Kidney (tissue), 14 donors: ENCODE results near the gene KLF6. TPM values are rescaled to one million over a fixed set of nuclear protein-coding genes. Genes with fewer than 3 reads are reported as not detected.

Experiments used
- DNase-seq, 5 donors: peaks; one replicate each; pipeline ENCODE4 v3.0.0-alpha.2; 2013 to 2020
- FAIRE-seq: peaks from 2 replicates; lab custom pipeline; 2012; peaks lifted over from hg19 to GRCh38; lab: Jason Lieb, UNC
- H3K27ac ChIP-seq, 2 donors: one replicate each; pipeline ENCODE4 v1.7.0; 2013; ENCODE audit warnings: low read depth in 2 of 2, low read length in 2 of 2, inconsistent platforms in 1 of 2
- H3K27me3 ChIP-seq: one replicate; pipeline ENCODE4 v1.7.1; 2013; ENCODE audit warnings: low read length, inconsistent platforms; ENCODE audit not compliant: control insufficient read depth, insufficient read depth
- H3K36me3 ChIP-seq, 3 donors: one replicate each; pipeline versions ENCODE4 v1.7.0 to v1.7.1; 2013; ENCODE audit warnings: low read length in 3 of 3, control low read depth in 1 of 3, inconsistent platforms in 1 of 3; ENCODE audit not compliant: insufficient read depth in 3 of 3, control insufficient read depth in 2 of 3
- H3K4me1 ChIP-seq, 3 donors: one replicate each; pipeline versions ENCODE4 v1.7.0 to v1.7.1; 2013; ENCODE audit warnings: low read length in 3 of 3, inconsistent platforms in 1 of 3, low read depth in 1 of 3; ENCODE audit not compliant: control insufficient read depth in 2 of 3, insufficient read depth in 2 of 3
- H3K4me3 ChIP-seq, 3 donors: one replicate each; pipeline versions ENCODE4 v1.7.0 to v1.8.1; 2013; ENCODE audit warnings: low read length in 3 of 3, control low read depth in 1 of 3, inconsistent platforms in 1 of 3
- H3K9ac ChIP-seq, 3 donors: one replicate each; pipeline versions ENCODE4 v1.7.0 to v1.7.1; 2013; ENCODE audit warnings: low read length in 3 of 3, control low read depth in 1 of 3, inconsistent platforms in 1 of 3
- H3K9me3 ChIP-seq, 3 donors: one replicate each; pipeline versions ENCODE4 v1.7.0 to v1.7.1; 2013; ENCODE audit warnings: low read length in 3 of 3, control low read depth in 1 of 3, inconsistent platforms in 1 of 3; ENCODE audit not compliant: control insufficient read depth in 2 of 3, insufficient read depth in 1 of 3
- intact Hi-C: fragments of 100-400 bp; cut with DNase I; formaldehyde crosslinking; loops from one replicate; pipeline ENCODE4 v1.11.1; 2022
- polyA plus RNA-seq: library from polyadenylated mRNA; stranded (reverse); fragments of 350-450 nt; fragmentation: Illumina TruSeq; extraction: RNeasy Lipid Tissue Mini Kit (QIAGEN cat#74804); gene quantifications from one replicate; pipeline ENCODE4 v1.2.3, GENCODE V29; 2014; ENCODE audit warnings: low read depth, low replicate concordance; ENCODE audit not compliant: insufficient read depth
- total RNA-seq: library from RNA; stranded (reverse); fragmentation: NEBNext Ultra II Directional; extraction: Animal tissue kit (Norgen Biotek cat#: 25700); gene quantifications from one replicate; pipeline ENCODE4 v1.2.1, GENCODE V29; 2021
- TF ChIP-seq, protein P1 (sequence below): IDR thresholded peaks from 3 replicates; pipeline ENCODE4 v1.5.1; 2012; ENCODE audit warnings: mild to moderate bottlenecking, moderate library complexity, borderline replicate concordance; ENCODE audit not compliant: insufficient read depth; ENCODE audit errors: extremely low read depth
- donor health status: control.
- donor health status: control.
- donor health status: control.
- donor health status: control.
- donor health status: control.
- donor health status: DM: yes; HTN: yes; CAD: no.
- donor health status: Normal renal cell carcinoma (clear cell type).

The KLF6 gene
- total and polyA plus RNA-seq, 2 donors from 2014 or later: 27.8 to 230 TPM

DNA sequence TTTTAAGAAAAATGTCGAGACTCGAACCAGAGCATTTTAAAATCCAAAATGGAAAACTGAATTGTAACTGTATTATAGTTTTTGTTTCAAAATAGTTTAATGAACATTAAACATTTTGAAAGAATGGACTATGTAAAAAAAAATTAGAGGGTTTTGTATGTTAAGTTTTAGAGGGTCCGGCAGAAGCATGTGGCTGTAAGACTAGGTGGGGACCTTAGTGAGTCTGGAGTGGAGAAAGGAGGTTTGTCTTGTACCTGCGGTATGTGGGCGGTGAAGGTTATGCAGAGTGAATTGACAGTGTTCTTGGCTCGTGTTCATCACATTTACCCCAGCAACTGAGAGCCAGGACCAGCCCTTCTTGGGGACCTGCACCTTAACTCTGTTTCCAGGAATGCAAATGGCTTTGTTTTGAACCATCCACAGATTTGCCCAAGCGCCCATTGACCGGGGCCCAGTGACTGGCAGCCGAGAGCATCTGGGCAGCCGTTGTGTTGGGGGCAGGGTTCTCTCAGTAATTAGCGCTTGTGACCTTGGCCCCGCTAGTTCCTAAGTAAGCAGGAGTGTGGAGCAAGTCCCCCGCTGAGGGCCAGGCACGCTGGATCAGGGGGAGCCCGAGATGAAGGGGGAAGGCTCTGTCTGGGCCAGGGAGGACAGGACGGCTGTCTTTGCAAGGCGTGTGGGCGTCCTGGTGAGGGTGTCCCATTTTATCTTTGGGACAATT lies 1.4 kb upstream of the KLF6 start:
- TF ChIP-seq, protein P1, sequence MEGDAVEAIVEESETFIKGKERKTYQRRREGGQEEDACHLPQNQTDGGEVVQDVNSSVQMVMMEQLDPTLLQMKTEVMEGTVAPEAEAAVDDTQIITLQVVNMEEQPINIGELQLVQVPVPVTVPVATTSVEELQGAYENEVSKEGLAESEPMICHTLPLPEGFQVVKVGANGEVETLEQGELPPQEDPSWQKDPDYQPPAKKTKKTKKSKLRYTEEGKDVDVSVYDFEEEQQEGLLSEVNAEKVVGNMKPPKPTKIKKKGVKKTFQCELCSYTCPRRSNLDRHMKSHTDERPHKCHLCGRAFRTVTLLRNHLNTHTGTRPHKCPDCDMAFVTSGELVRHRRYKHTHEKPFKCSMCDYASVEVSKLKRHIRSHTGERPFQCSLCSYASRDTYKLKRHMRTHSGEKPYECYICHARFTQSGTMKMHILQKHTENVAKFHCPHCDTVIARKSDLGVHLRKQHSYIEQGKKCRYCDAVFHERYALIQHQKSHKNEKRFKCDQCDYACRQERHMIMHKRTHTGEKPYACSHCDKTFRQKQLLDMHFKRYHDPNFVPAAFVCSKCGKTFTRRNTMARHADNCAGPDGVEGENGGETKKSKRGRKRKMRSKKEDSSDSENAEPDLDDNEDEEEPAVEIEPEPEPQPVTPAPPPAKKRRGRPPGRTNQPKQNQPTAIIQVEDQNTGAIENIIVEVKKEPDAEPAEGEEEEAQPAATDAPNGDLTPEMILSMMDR: no peak
- peak; percentile 50 to 87 (median 79) for DNase-seq

DNA sequence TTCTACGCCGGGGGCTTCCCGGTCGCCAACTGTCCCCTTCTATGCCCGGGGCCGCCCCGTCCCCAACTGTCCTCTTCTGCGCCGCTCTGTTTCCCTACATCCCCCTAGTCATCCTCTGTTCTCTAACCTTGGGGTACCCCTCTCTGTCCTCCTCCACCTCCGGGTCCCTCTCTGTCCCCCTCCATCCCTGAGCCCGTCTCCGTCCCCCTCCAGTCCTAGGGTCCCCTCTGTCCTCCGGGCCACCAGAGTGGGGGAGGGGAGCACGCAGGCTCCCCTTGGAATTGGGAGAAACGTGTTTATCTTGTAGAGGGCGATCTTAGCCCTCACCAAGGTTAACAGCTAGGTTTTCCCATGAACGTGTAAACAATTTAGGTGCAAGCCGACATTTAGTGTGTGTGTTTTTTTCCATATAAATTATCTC lies 852 bp upstream of the KLF6 start:
- DNase-seq: peak; percentile 45 to 86 (median 80)
- H3K36me3 ChIP-seq: peaks cover 3 to 19% (median 4%) of the 10 kb centered on the region in 3 donors
- H3K27me3 ChIP-seq: no peaks in the 10 kb centered on the region
- no peak for FAIRE-seq
- TF ChIP-seq, protein P1: no peak
- peaks cover 0 to 22% (median 0%) of the 10 kb centered on the region in 3 donors for H3K9me3 ChIP-seq
- intact Hi-C loops: no loop called here
- peak overlapping the region; percentile 8 to 98 (median 94) for H3K9ac ChIP-seq
- peak overlapping the region; percentile 100 for H3K27ac ChIP-seq
- H3K4me3 ChIP-seq: peak overlapping the region; percentile 52 to 90 (median 80)
- peaks cover 5 to 12% (median 6%) of the 10 kb centered on the region in 3 donors for H3K4me1 ChIP-seq

More for the DNA sequence above, 1.4 kb upstream of the KLF6 start:
- peak overlapping the region; percentile 8 to 98 (median 97) for H3K9ac ChIP-seq
- H3K36me3 ChIP-seq: peaks cover 0 to 13% (median 4%) of the 10 kb centered on the region in 3 donors
- no peaks in the 10 kb centered on the region for H3K27me3 ChIP-seq
- H3K27ac ChIP-seq: peak overlapping the region; percentile 100
- peaks cover 0 to 6% (median 5%) of the 10 kb centered on the region in 3 donors for H3K4me1 ChIP-seq
- intact Hi-C loops: no loop called here
- H3K4me3 ChIP-seq: peak overlapping the region in 2 of 3 donors; percentile 80 to 90
- H3K9me3 ChIP-seq: peaks cover 0 to 22% (median 0%) of the 10 kb centered on the region in 3 donors
- peak; percentile 35 for FAIRE-seq

DNA sequence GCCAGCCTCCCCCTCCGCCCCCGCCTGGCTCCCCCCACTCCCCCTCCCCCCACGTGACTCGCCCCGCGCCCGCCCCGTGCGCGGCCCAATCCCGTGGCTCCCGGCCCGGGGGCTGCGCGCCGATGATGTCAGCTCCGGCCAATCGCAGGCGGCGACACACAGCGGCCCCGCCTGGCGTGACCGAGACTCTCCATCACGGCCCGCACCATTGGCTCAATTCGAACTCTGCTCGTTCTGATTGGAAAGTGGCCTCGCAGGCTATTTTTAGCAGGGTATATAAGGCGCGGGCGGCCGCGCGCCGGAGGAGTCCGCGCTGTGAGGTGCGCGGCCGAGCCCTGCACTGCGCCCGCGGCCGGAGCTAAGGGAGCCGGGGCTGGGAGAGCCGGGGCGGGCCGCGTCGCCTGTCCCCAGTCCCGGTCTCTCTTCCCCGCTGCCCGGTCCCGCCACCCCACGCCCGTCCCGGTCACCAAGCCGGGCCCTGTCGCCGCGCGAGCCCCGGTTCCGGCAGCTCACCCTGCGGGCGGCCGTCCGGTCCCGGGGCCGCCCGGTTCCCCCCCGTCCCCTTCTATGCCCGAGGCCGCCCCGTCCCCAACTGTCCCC lies 342 bp upstream of the KLF6 start:
- H3K36me3 ChIP-seq: peaks cover 4 to 24% (median 7%) of the 10 kb centered on the region in 3 donors
- intact Hi-C loops: no loop called here
- FAIRE-seq: no peak
- H3K4me1 ChIP-seq: peaks cover 5 to 17% (median 11%) of the 10 kb centered on the region in 3 donors
- H3K9me3 ChIP-seq: peaks cover 0 to 17% (median 0%) of the 10 kb centered on the region in 3 donors
- H3K4me3 ChIP-seq: peak overlapping the region; percentile 90 to 99 (median 98)
- TF ChIP-seq, protein P1: no peak
- peak overlapping the region in 2 of 3 donors; percentile 94 to 100 for H3K9ac ChIP-seq
- DNase-seq: peak; percentile 99 to 100 (median 99)
- H3K27me3 ChIP-seq: no peaks in the 10 kb centered on the region
- peak overlapping the region; percentile 100 for H3K27ac ChIP-seq
